Colonic mucosa (tissue), 4 donors: ENCODE results near the gene ITSN1. TPM values are rescaled to one million over a fixed set of nuclear protein-coding genes. Genes with fewer than 3 reads are reported as not detected.

Experiments used
- DNase-seq: peaks from one replicate; pipeline ENCODE4 v3.0.0-alpha.2; 2020
- H3K27ac ChIP-seq: fragments of 200-600 bp; one replicate; pipeline ENCODE4 v1.8.0; 2021
- H3K27me3 ChIP-seq: fragments of 200-600 bp; one replicate; pipeline ENCODE4 v1.8.0; 2021
- H3K36me3 ChIP-seq: fragments of 200-600 bp; one replicate; pipeline ENCODE4 v1.8.0; 2021
- H3K4me1 ChIP-seq: fragments of 200-600 bp; one replicate; pipeline ENCODE4 v1.8.0; 2021; ENCODE audit warnings: mild to moderate bottlenecking
- H3K4me3 ChIP-seq: fragments of 200-600 bp; one replicate; pipeline ENCODE4 v1.8.0; 2021
- H3K9ac ChIP-seq, 2 donors: one replicate each; pipeline ENCODE4 v1.7.0; 2013; ENCODE audit warnings: control low read depth in 2 of 2, low read depth in 2 of 2, low read length in 2 of 2
- H3K9me3 ChIP-seq: fragments of 200-600 bp; one replicate; pipeline ENCODE4 v1.8.0; 2021
- CTCF ChIP-seq: fragments of 200-600 bp; IDR thresholded peaks from one replicate; pipeline ENCODE4 v1.8.0; 2022; ENCODE audit warnings: antibody characterized with exemption, mild to moderate bottlenecking
- intact Hi-C: fragments of 100-400 bp; cut with DNase I; formaldehyde crosslinking; loops from one replicate; pipeline ENCODE4 v1.14.1; 2022
- total RNA-seq, 2 donors: library from RNA; stranded (reverse); fragmentation: NEBNext Ultra II Directional in 1 of 2; extraction: Animal tissue kit (Norgen Biotek cat#: 25700) in 1 of 2; gene quantifications; one replicate each; pipeline ENCODE4 v1.2.1, GENCODE V29; 2021
- donor health status: healthy.
- donor health status: DM: no; HTN: no; CAD: no.
- donor health status: DM: no; HTN: no; CAD: no.

Gene ITSN1
- total RNA-seq, 2 donors from 2014 or later, result 22.4 to 28.3 TPM

- no peak overlapping the region for H3K9ac ChIP-seq
Observed at GRCh38 chr21:33936301-33937038, 294.2 kb downstream of the ITSN1 start.

GRCh38 chr21:33937146-33937545 is 294.8 kb downstream of the ITSN1 start:
- Histone ChIP-seq H3K27me3 (no peaks in the 10 kb centered on the region), H3K4me3 (no peak overlapping the region), H3K9ac (no peak overlapping the region), H3K36me3 (no peaks in the 10 kb centered on the region), H3K4me1 (no peaks in the 10 kb centered on the region), H3K9me3 (no peaks in the 10 kb centered on the region), H3K27ac (no peak overlapping the region)
- no peak for TF ChIP-seq CTCF
- no peak for DNase-seq
- intact Hi-C loops, result no loop called here

More at GRCh38 chr21:33936301-33937038, 294.2 kb downstream of the ITSN1 start:
- Histone ChIP-seq H3K36me3 (no peaks in the 10 kb centered on the region), H3K27me3 (no peaks in the 10 kb centered on the region), H3K4me1 (no peaks in the 10 kb centered on the region), H3K4me3 (no peak overlapping the region), H3K9me3 (no peaks in the 10 kb centered on the region), H3K27ac (no peak overlapping the region)
- intact Hi-C loops, result no loop called here
- no peak for TF ChIP-seq CTCF
- no peak for DNase-seq

GRCh38 chr21:33937931-33938339 is 295.6 kb downstream of the ITSN1 start:
- Histone ChIP-seq H3K9me3 (no peaks in the 10 kb centered on the region), H3K9ac (no peak overlapping the region), H3K27me3 (no peaks in the 10 kb centered on the region), H3K4me1 (no peaks in the 10 kb centered on the region), H3K36me3 (no peaks in the 10 kb centered on the region), H3K27ac (no peak overlapping the region), H3K4me3 (no peak overlapping the region)
- TF ChIP-seq CTCF, result no peak
- no peak for DNase-seq
- intact Hi-C loops, result no loop called here

DNA sequence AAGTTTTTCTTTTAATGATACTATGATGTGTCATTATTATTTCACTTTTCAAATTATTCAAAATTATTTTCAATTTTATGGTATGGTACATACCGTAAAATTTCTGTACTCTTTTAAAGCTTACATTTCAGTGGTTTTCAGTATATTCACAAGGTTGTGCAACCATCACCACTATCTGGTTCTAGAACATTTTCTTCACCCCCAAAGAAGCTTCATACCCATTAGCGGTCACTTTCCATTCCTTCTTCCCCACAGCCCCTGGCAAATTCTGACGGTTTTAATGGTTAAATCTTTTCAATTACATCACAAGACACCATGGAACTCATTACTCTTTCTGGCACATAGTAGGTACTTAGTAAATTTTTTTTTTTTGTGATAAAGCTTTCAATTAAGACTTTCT is 296.1 kb downstream of the ITSN1 start:
- DNase-seq, result no peak
- Histone ChIP-seq H3K9me3 (no peaks in the 10 kb centered on the region), H3K27me3 (no peaks in the 10 kb centered on the region), H3K4me1 (no peaks in the 10 kb centered on the region), H3K36me3 (no peaks in the 10 kb centered on the region), H3K4me3 (no peak overlapping the region), H3K9ac (peak overlapping the region in 1 of 2 donors; percentile 2), H3K27ac (no peak overlapping the region)
- no peak for TF ChIP-seq CTCF
- intact Hi-C loops, result no loop called here

- H3K4me1 ChIP-seq, result no peaks in the 10 kb centered on the region
- intact Hi-C loops, result no loop called here
- H3K9ac ChIP-seq, result no peak overlapping the region
- no peaks in the 10 kb centered on the region for H3K9me3 ChIP-seq
- DNase-seq, result no peak
- H3K27me3 ChIP-seq, result no peaks in the 10 kb centered on the region
- H3K27ac ChIP-seq, result peak overlapping the region; percentile 17
- TF ChIP-seq CTCF, result no peak
- no peak overlapping the region for H3K4me3 ChIP-seq
- H3K36me3 ChIP-seq, result no peaks in the 10 kb centered on the region
Observed at GRCh38 chr21:33939226-33939625, 296.9 kb downstream of the ITSN1 start.
